ENCODE measurements around the gene ERBB2.
"Not testable (repeated sequence)": the region's sequence is repeated elsewhere in the genome, so short reads cannot be mapped to it uniquely, and the experiment has no call there.

Gene ERBB2

DNA sequence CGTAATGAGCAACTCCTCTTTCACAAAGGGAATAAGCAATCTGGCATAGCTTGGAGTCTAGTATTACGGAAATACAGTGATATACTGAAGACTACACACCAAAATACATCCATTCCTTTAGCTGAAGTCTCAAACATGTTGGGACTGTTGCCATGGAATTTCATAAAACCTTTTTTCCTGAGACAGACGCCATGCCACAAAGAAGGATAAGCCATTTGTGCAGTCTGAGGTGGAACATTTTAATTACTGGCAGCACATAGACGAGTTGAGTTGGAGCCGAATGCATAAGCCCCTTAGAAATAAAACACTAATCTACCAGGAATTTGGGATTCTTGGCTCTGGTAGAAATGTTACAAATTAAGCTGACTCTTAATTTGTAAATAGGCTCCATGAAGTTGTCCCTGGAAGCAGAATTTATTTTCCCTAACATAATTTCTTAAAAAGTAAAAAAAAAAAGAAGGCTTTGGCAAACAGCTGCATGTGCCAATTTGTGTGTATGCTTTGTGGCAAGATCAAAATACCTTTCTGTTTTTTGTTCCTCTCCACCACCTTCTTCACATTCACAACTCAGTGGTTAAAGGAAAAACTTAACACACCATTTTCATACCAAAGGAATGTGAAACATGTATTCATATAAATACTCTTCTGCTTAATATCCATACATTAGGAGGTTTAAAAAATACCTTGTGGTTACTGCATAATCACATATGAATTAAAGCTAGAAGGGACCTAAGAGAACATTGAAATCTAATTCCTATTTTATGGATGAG is 63.4 kb downstream of the ERBB2 start:
- peaks cover 2% of the 10 kb centered on the region for H3K27me3 ChIP-seq (replicated peaks)

GRCh38 chr17:39764171-39764570 is 64.3 kb downstream of the ERBB2 start:
- H3K27ac ChIP-seq; H3K4me3 ChIP-seq (ENCODE audit: low read depth, low read length); H3K27me3 ChIP-seq (replicated peaks); H3K36me3 ChIP-seq (replicated peaks); DNase-seq; in situ Hi-C loops (cut with HindIII; ENCODE audit: low pct_ligation_motif_present, low sequenced_read_pairs): not testable (repeated sequence)

More for the DNA sequence above, 63.4 kb downstream of the ERBB2 start:
- no peak for DNase-seq
- TF ChIP-seq, protein P1, sequence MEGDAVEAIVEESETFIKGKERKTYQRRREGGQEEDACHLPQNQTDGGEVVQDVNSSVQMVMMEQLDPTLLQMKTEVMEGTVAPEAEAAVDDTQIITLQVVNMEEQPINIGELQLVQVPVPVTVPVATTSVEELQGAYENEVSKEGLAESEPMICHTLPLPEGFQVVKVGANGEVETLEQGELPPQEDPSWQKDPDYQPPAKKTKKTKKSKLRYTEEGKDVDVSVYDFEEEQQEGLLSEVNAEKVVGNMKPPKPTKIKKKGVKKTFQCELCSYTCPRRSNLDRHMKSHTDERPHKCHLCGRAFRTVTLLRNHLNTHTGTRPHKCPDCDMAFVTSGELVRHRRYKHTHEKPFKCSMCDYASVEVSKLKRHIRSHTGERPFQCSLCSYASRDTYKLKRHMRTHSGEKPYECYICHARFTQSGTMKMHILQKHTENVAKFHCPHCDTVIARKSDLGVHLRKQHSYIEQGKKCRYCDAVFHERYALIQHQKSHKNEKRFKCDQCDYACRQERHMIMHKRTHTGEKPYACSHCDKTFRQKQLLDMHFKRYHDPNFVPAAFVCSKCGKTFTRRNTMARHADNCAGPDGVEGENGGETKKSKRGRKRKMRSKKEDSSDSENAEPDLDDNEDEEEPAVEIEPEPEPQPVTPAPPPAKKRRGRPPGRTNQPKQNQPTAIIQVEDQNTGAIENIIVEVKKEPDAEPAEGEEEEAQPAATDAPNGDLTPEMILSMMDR (IDR thresholded peaks at IDR 0.05; ENCODE audit: low read depth, low read length, missing control alignments): no peak
- in situ Hi-C loops (cut with HindIII; ENCODE audit: low pct_ligation_motif_present, low sequenced_read_pairs): no loop called here
- Histone ChIP-seq H3K27ac (no peak overlapping the region), H3K4me3 (ENCODE audit: low read depth, low read length) (no peak overlapping the region), H3K36me3 (replicated peaks) (no peaks in the 10 kb centered on the region)

GRCh38 chr17:39765175-39765574 is 65.3 kb downstream of the ERBB2 start:
- in situ Hi-C loops (cut with HindIII; ENCODE audit: low pct_ligation_motif_present, low sequenced_read_pairs): no loop called here
- TF ChIP-seq, protein P1 (IDR thresholded peaks at IDR 0.05; ENCODE audit: low read depth, low read length, missing control alignments): no peak
- Histone ChIP-seq H3K27ac (no peak overlapping the region), H3K4me3 (ENCODE audit: low read depth, low read length) (no peak overlapping the region), H3K27me3 (replicated peaks) (peaks cover 5% of the 10 kb centered on the region), H3K36me3 (replicated peaks) (no peaks in the 10 kb centered on the region)
- no peak for DNase-seq

DNA sequence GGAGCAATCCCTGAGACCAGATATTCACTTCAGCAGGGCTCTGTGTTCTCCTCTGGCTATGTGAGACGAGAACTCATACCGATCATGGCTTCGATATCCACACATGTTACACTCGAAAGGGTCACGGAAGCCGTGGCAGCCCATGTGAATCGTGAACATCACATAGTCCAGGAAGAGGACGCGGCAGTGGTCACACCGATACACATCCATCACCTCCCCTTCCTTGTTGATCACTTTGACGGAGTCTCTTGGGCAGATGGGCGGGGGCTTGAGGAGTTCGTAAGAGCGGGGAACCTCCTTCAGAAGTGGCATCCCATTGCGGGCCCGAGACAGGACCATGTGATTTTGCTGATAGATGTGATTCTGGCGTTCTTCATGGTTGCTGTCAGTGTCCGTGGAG is 65.9 kb downstream of the ERBB2 start:
- DNase-seq: no peak
- peaks cover 5% of the 10 kb centered on the region for H3K27me3 ChIP-seq (replicated peaks)
- no peak overlapping the region for H3K27ac ChIP-seq
- TF ChIP-seq, protein P1 (IDR thresholded peaks at IDR 0.05; ENCODE audit: low read depth, low read length, missing control alignments): no peak
- H3K4me3 ChIP-seq (ENCODE audit: low read depth, low read length): no peak overlapping the region
- no peaks in the 10 kb centered on the region for H3K36me3 ChIP-seq (replicated peaks)
- in situ Hi-C loops (cut with HindIII; ENCODE audit: low pct_ligation_motif_present, low sequenced_read_pairs): no loop called here

DNA sequence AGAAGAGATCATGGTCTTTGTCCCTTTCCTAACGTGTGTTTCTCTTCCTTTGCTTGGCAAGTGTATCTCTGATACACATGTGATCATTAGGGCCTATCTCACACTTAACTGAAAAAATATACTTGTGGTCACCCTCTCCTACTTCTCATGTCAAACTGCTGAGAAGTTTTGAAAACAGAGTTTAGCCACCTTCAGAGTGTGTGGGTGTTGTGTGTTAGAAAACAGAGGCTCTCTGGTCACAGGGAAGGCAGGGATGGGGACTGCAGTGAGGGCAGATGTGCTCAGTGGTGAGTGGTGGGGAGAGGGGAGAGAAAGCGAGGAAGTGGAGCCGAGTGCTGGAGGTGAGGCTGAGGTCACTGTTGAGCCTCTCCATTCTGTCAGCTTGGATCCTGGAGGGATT is 67.3 kb downstream of the ERBB2 start:
- in situ Hi-C loops (cut with HindIII; ENCODE audit: low pct_ligation_motif_present, low sequenced_read_pairs): no loop called here
- TF ChIP-seq, protein P1 (IDR thresholded peaks at IDR 0.05; ENCODE audit: low read depth, low read length, missing control alignments): no peak
- no peak overlapping the region for H3K4me3 ChIP-seq (ENCODE audit: low read depth, low read length)
- peaks cover 5% of the 10 kb centered on the region for H3K27me3 ChIP-seq (replicated peaks)
- no peak overlapping the region for H3K27ac ChIP-seq
- DNase-seq: no peak
- no peaks in the 10 kb centered on the region for H3K36me3 ChIP-seq (replicated peaks)

- Histone ChIP-seq H3K27me3 (replicated peaks) (peaks cover 11% of the 10 kb centered on the region), H3K4me3 (ENCODE audit: low read depth, low read length) (no peak overlapping the region), H3K36me3 (replicated peaks) (no peaks in the 10 kb centered on the region), H3K27ac (no peak overlapping the region)
- in situ Hi-C loops (cut with HindIII; ENCODE audit: low pct_ligation_motif_present, low sequenced_read_pairs): no loop called here
- DNase-seq: no peak
- TF ChIP-seq, protein P1 (IDR thresholded peaks at IDR 0.05; ENCODE audit: low read depth, low read length, missing control alignments): no peak
Observed at GRCh38 chr17:39769974-39770587, 70.2 kb downstream of the ERBB2 start.
